Karpas-422 (cell line): ENCODE results near the gene PSME2. TPM values are rescaled to one million over a fixed set of nuclear protein-coding genes. Genes with fewer than 3 reads are reported as not detected.

Experiments
- DNase-seq: peaks from one replicate; pipeline ENCODE4 v3.0.0-alpha.2; 2015
- H2AFZ ChIP-seq: fragments of 200-600 bp; sonication (generic); 2 replicates; pipeline ENCODE4 v1.6.1; 2014; ENCODE audit warnings: antibody characterized with exemption, low read length, mixed read lengths
- H3K27ac ChIP-seq: fragments of 200-600 bp; sonication (generic); 2 replicates; pipeline ENCODE4 v1.5.1; 2014; ENCODE audit warnings: mild to moderate bottlenecking, low read length, moderate library complexity
- H3K27me3 ChIP-seq: fragments of 200-600 bp; sonication (generic); 2 replicates; pipeline ENCODE4 v1.6.1; 2014; ENCODE audit warnings: low read length, mixed read lengths
- H3K36me3 ChIP-seq: fragments of 200-600 bp; sonication (generic); 2 replicates; pipeline ENCODE4 v1.6.1; 2014; ENCODE audit warnings: low read length, mixed read lengths; ENCODE audit not compliant: insufficient read depth
- H3K4me1 ChIP-seq: fragments of 200-600 bp; sonication (generic); 2 replicates; pipeline ENCODE4 v1.6.1; 2014; ENCODE audit warnings: mild to moderate bottlenecking, low read length, mixed read lengths
- H3K4me2 ChIP-seq: fragments of 200-600 bp; sonication (generic); 2 replicates; pipeline ENCODE4 v1.6.1; 2014; ENCODE audit warnings: low read length, low read depth, mild to moderate bottlenecking; ENCODE audit not compliant: poor library complexity, severe bottlenecking
- H3K4me3 ChIP-seq: fragments of 200-600 bp; sonication (generic); 2 replicates; pipeline ENCODE4 v1.5.1; 2014; ENCODE audit warnings: mild to moderate bottlenecking, antibody characterized with exemption, low read length, mixed read lengths
- H3K79me2 ChIP-seq: fragments of 200-600 bp; sonication (generic); 2 replicates; pipeline ENCODE4 v1.6.1; 2014; ENCODE audit warnings: mild to moderate bottlenecking, low read length, mixed read lengths
- H3K9ac ChIP-seq: fragments of 200-600 bp; sonication (generic); 2 replicates; pipeline ENCODE4 v1.6.0; 2014; ENCODE audit warnings: low read length
- H3K9me2 ChIP-seq: fragments of 200-600 bp; sonication (generic), shearing (Covaris generic); replicated peaks from 2 replicates; pipeline ENCODE4 v1.6.0; 2014; ENCODE audit warnings: mild to moderate bottlenecking, low read length, moderate library complexity; ENCODE audit not compliant: insufficient read depth
- H3K9me3 ChIP-seq: fragments of 300-700, 200-600 bp; sonication (generic); 2 replicates; pipeline ENCODE4 v1.6.1; 2014; ENCODE audit warnings: low read length, mixed read lengths
- H4K20me1 ChIP-seq: fragments of 200-600 bp; sonication (generic); 2 replicates; pipeline ENCODE4 v1.6.1; 2014; ENCODE audit warnings: mild to moderate bottlenecking, antibody characterized with exemption, low read length, low read depth; ENCODE audit not compliant: insufficient read depth
- total RNA-seq: library from RNA; depleted of rRNA; stranded (reverse); fragments of >200 nt; shearing (Covaris generic); gene quantifications from 2 replicates; pipeline ENCODE4 v1.2.3, GENCODE V29; 2014; ENCODE audit warnings: low replicate concordance

Gene PSME2
- total RNA-seq, 1 experiment from 2014 or later, result 536 TPM

GRCh38 chr14:24102357-24103048 lies 43.9 kb downstream of the PSME2 start:
- DNase-seq, result no peak
- Histone ChIP-seq H4K20me1 (no peaks in the 10 kb centered on the region), H3K36me3 (peaks cover 46% of the 10 kb centered on the region)

DNA sequence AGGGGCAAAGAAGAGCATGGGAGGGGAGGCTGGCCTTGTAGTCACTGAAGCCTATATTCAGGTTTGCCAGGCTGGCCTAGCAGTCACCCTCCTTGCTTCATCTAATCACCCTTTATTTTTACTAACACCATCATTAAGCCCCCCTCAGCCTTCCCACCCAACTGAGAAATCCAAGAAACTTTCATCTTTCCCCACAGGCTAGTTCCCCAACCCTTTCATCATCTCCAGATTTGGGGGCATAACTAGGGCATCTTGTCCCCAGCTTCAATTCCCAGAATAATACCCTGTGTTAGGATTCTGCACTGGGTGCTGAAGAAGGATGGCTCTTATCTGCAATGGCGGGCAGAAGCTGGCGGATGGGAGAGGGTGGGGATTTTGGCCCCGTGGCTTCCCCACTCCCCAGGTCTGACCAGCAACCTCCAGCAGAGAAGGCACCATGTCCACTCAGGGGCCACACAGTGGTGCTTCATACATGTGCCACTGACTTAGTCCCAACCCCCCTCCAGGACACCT lies 45.4 kb downstream of the PSME2 start:
- Histone ChIP-seq H3K9me3 (no peaks in the 10 kb centered on the region), H3K9me2 (no peaks in the 10 kb centered on the region), H3K9ac (no peak overlapping the region), H3K4me1 (no peaks in the 10 kb centered on the region), H3K4me3 (no peak overlapping the region), H3K36me3 (peaks cover 46% of the 10 kb centered on the region), H3K4me2 (no peak overlapping the region), H2AFZ (no peak overlapping the region), H3K27me3 (no peaks in the 10 kb centered on the region), H4K20me1 (no peaks in the 10 kb centered on the region), H3K79me2 (no peaks in the 10 kb centered on the region), H3K27ac (no peak overlapping the region)
- no peak for DNase-seq

More at GRCh38 chr14:24102357-24103048, 43.9 kb downstream of the PSME2 start:
- Histone ChIP-seq H3K27me3 (no peaks in the 10 kb centered on the region), H3K27ac (no peak overlapping the region), H3K79me2 (no peaks in the 10 kb centered on the region), H3K9me2 (no peaks in the 10 kb centered on the region), H3K9ac (no peak overlapping the region), H3K9me3 (no peaks in the 10 kb centered on the region), H3K4me3 (no peak overlapping the region), H3K4me2 (no peak overlapping the region), H3K4me1 (no peaks in the 10 kb centered on the region), H2AFZ (no peak overlapping the region)

GRCh38 chr14:24100197-24100981 lies 46.0 kb downstream of the PSME2 start:
- Histone ChIP-seq H4K20me1 (no peaks in the 10 kb centered on the region), H3K27ac (no peak overlapping the region), H3K27me3 (no peaks in the 10 kb centered on the region), H3K36me3 (peaks cover 46% of the 10 kb centered on the region), H3K9me2 (no peaks in the 10 kb centered on the region), H2AFZ (no peak overlapping the region), H3K9ac (no peak overlapping the region), H3K9me3 (no peaks in the 10 kb centered on the region), H3K79me2 (peaks cover 6% of the 10 kb centered on the region), H3K4me1 (peaks cover 5% of the 10 kb centered on the region), H3K4me2 (no peak overlapping the region), H3K4me3 (no peak overlapping the region)
- DNase-seq, result no peak

- Histone ChIP-seq H3K9ac (no peak overlapping the region), H2AFZ (no peak overlapping the region), H3K4me1 (peaks cover 10% of the 10 kb centered on the region), H3K36me3 (peaks cover 46% of the 10 kb centered on the region), H3K4me2 (no peak overlapping the region), H3K9me3 (no peaks in the 10 kb centered on the region), H3K9me2 (no peaks in the 10 kb centered on the region), H4K20me1 (no peaks in the 10 kb centered on the region), H3K4me3 (no peak overlapping the region), H3K27me3 (no peaks in the 10 kb centered on the region), H3K27ac (no peak overlapping the region), H3K79me2 (peaks cover 18% of the 10 kb centered on the region)
- no peak for DNase-seq
These were observed 47.2 kb downstream of the PSME2 start for GRCh38 chr14:24098927-24099813.

GRCh38 chr14:24098229-24098926 lies 48.0 kb downstream of the PSME2 start:
- H3K4me3 ChIP-seq, result no peak overlapping the region
- H3K9ac ChIP-seq, result no peak overlapping the region
- peaks cover 15% of the 10 kb centered on the region for H3K4me1 ChIP-seq
- no peaks in the 10 kb centered on the region for H3K9me2 ChIP-seq
- no peaks in the 10 kb centered on the region for H3K9me3 ChIP-seq
- H3K4me2 ChIP-seq, result no peak overlapping the region
- DNase-seq, result no peak
- no peak overlapping the region for H3K27ac ChIP-seq
- H3K27me3 ChIP-seq, result no peaks in the 10 kb centered on the region
- H3K79me2 ChIP-seq, result peaks cover 18% of the 10 kb centered on the region
- peaks cover 39% of the 10 kb centered on the region for H3K36me3 ChIP-seq
- H2AFZ ChIP-seq, result no peak overlapping the region
- H4K20me1 ChIP-seq, result no peaks in the 10 kb centered on the region

DNA sequence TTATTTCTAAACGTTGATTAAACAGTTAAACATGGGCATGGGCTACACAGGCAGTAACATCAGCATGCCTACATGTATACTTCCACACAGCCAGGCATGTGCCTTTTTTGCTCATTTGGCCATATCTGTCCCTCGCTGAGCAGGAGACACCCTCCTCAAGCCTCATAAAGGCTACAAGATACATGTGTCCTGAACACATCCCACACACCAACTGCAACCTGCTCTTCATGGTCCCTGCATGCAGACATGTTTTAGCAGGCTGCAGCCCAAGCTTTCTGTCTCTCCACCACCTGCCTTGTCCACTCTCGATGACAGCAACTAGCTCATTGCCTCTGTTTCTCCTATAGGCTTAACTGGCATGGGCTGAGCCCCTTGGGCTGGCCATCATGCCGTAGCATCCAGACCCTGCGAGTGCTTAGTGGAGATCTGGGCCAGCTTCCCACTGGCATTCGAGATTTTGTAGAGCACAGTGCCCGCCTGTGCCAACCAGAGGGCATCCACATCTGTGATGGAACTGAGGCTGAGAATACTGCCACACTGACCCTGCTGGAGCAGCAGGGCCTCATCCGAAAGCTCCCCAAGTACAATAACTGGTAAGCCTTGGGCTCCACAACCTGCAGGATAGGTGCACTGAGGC lies 49.7 kb downstream of the PSME2 start:
- no peaks in the 10 kb centered on the region for H3K27me3 ChIP-seq
- H4K20me1 ChIP-seq, result no peaks in the 10 kb centered on the region
- no peak overlapping the region for H3K4me2 ChIP-seq
- H2AFZ ChIP-seq, result no peak overlapping the region
- H3K9ac ChIP-seq, result no peak overlapping the region
- no peak for DNase-seq
- H3K27ac ChIP-seq, result no peak overlapping the region
- H3K79me2 ChIP-seq, result peaks cover 18% of the 10 kb centered on the region
- H3K9me3 ChIP-seq, result no peaks in the 10 kb centered on the region
- H3K36me3 ChIP-seq, result peaks cover 25% of the 10 kb centered on the region
- no peak overlapping the region for H3K4me3 ChIP-seq
- no peaks in the 10 kb centered on the region for H3K9me2 ChIP-seq
- H3K4me1 ChIP-seq, result peaks cover 22% of the 10 kb centered on the region

DNA sequence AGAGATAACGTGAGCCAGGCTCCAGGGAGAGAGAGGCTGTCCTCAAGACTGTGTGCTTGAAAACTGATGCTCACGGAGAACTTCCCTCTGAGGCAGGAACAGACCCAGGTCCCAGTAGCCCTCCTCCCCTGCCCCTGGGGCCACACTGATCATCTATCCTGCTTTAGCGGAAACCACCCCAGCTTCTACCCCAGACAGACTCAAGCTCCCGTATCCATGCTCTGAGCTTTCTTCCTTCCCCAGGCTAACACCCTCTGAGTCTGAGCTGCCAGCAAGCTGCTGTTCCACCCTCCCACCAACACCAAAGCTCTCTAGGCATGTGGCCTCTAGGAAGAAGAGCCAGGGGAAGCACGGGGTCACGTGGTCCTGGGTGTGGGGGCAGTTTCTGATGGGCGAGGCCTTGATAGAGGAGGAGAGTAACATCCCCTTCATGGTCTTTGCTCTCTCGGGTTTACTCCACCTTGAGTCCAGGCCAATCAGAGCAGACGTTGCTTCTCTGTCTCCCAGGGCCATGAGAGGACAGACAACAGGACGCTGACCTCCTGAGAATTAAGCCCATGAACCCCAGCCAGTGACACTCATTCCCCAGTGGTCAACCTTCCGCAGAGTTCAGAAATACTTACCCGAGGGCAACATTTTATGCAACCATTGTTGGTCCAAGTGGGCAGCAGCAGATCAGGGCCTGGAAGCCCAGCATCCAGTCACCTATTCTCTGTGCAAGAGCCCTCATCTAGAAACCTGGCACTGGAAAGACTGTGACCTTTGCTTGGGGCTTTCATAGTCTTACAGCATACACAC lies 50.9 kb downstream of the PSME2 start:
- Histone ChIP-seq H3K9ac (peak overlapping the region; percentile 97), H3K9me2 (no peaks in the 10 kb centered on the region)

More for the DNA sequence above, 50.9 kb downstream of the PSME2 start:
- Histone ChIP-seq H3K27me3 (no peaks in the 10 kb centered on the region), H3K9me3 (no peaks in the 10 kb centered on the region), H3K4me1 (peaks cover 26% of the 10 kb centered on the region), H3K4me3 (peak overlapping the region; percentile 95), H3K27ac (peak overlapping the region; percentile 91), H3K36me3 (peaks cover 16% of the 10 kb centered on the region), H2AFZ (no peak overlapping the region), H4K20me1 (no peaks in the 10 kb centered on the region), H3K79me2 (peaks cover 18% of the 10 kb centered on the region), H3K4me2 (peak overlapping the region; percentile 95)
- peak; percentile 92 for DNase-seq
